ENCODE measurements around the gene PSMA1.
A peak's percentile ranks its signal among the peaks of the same experiment; 100 is the strongest.
"Not testable (repeated sequence)": the region's sequence is repeated elsewhere in the genome, so short reads cannot be mapped to it uniquely, and the experiment has no call there.

The PSMA1 gene

DNA sequence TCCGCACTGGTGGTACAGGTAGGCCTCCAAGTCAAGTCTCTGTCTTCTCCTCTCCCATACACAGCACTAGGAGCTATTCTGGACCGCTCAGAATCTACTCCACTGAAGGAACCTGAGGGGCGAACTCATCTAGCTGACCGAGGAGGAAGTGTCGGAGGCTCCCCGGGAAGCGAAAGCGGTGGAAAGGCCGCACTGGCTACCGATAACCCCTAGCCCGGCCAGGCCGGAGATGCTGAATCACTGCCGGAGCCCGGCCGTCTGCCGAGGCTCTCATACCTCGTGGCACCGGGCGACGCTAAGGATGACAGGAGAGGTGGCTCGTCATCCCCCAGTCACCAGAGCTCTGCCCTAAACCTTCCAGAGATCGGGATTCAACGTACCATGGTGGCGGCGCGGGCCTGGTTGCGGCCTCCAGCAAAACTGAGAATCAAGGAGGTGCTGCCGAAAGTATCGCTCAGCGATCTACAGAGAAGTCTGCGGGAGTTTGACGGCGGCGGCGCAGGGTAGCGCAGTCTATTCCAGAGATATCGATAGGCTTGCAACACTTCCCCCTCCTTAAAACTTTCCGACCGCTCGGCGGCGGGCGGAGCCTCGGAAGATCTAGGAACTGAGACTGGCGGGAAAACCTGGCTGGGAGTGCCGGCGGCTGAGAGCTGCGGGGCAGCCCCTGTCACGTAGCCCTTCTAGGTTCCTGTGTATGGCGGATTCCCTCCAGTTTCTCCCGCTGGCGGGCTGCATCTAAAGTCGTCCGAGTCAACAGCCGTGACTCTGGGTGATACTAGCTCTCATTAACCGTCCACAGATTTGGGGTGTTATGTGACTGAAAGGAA, at the start of gene PSMA1:
Gene PSMA1, minus strand, starts transcription at position 470 of the 830 bp plus-strand sequence. Its CDS starts 87 bp downstream, at position 383.
- DNase-seq (ENCODE audit: low read depth), result peak; percentile 88

DNA sequence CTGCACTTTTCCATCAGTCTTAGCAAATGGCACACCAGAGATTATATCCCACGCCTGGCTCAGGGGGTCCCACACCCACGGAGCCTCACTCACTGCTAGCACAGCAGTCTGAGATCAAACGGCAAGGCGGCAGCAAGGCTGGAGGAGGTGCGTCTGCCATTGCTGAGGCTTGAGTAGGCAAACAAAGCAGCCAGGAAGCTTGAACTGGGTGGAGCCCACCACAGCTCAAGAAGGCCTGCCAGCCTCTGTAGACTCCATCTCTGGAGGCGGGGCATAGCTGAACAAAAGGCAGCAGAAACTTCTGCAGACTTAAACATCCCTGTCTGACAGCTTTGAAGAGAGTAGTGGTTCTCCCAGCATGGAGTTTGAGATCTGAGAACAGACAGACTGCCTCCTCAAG, 49.3 kb upstream of the PSMA1 start:
- DNase-seq (ENCODE audit: low read depth), result peak; percentile 21

DNA sequence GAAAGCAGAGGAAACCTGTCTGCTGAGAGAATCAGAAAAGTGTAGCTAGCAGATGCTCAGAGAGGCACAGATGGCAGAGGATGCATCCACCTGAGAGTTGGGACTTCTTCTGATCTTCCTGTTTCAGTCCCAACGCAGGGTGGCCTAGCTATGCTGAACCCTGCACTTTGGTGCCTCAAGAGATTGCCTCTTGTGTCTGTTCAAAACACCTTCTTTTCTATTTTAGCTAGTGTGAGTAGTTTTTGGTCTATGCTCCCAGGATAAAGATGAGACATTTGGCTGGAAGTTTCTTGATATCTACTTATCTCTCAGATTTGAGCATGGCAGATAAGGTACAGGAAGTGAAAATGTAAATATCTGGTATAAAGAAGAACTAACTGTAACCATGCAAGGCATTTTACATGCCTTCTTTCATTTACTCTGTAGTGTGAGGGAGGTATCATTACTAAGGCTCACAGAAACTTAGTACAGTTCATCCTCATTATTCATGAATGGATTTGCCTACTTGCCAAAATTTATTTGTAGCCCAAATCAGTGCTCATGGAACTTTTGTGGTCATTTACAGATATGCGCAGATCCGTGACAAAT, 47.0 kb upstream of the PSMA1 start:
- DNase-seq (ENCODE audit: low read depth), result no peak

GRCh38 chr11:14566331-14567063, 46.3 kb upstream of the PSMA1 start:
- no peak for DNase-seq (ENCODE audit: low read depth)

DNA sequence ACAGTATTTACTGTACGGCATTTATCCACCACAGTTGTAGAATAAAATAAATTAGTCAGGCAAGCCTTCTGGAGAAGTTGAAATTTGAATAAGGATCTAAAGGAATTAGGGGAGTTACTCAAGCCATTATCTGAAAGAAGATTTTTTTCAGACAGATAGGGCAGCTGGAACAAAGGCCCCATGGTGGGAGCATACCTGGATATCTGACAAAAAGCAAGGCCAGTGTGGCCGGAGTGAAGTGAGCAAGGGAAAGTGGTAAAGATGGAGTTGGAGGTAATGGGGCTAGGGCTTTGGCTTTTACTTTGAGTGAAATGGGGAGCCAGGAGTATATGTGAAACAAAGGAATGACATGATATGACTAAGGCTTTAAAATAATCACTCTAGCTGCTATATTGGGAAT, 45.7 kb upstream of the PSMA1 start:
- DNase-seq (ENCODE audit: low read depth), result no peak

- no peak for DNase-seq (ENCODE audit: low read depth)
Measured at GRCh38 chr11:14555818-14556217, 35.6 kb upstream of the PSMA1 start.

DNA sequence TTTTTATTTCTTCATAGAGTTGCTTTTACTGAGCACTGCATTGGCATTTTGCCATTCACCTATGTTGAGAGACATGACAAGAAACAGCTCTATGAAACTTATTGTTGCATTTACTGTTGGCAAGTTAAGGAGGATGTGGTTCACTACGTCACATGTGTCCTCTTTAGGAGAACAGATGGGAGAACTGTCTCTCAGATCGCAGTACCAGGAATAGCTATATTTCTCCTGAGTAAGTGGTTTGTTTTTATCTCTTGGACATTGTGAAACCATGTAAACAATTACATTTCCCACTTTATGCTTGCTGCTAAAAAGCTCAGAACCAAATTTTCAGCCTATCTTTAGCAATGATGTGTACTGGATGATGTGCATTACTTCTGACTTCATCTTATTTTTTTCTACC, 34.8 kb upstream of the PSMA1 start:
- no peak for DNase-seq (ENCODE audit: low read depth)

- DNase-seq (ENCODE audit: low read depth), result no peak
Measured at GRCh38 chr11:14552089-14552488, 31.9 kb upstream of the PSMA1 start.

DNA sequence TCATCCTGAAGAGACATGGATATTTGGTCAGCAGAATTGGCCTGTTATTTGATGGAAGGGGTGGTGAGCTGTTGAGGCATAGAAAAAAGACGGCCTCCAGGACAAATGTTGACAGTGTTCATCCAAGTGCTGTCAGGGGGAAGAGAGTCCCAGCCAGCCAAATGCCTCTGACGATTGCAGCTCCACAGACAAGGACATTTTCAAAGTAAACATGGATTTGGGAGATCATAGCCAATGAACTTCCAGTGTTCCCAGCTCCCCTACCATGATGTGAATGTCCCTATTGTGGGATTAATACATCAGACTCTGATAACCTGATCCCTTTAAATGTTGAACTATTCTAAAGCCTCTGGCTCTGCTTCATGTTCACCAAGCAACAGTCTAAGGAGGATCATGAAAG, 31.2 kb upstream of the PSMA1 start:
- no peak for DNase-seq (ENCODE audit: low read depth)

DNA sequence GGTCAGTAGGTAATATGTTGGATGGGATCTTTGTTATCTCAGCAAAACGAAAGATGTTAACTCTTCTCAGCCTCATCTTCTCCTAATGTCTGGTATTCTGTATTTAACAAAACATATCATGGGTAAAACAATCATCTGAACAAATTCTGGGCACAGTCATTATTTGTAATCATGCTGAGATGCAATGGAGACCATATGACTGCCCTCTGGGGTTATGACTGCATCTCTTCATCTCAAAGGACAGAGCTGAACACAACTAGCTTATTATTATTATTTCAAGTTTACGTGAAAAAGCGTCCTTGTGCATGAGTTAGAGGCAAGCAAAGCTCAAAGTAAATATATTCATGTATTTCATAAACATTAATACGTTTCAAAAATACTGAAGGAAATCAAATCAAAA, 29.7 kb upstream of the PSMA1 start:
- no peak for DNase-seq (ENCODE audit: low read depth)

DNA sequence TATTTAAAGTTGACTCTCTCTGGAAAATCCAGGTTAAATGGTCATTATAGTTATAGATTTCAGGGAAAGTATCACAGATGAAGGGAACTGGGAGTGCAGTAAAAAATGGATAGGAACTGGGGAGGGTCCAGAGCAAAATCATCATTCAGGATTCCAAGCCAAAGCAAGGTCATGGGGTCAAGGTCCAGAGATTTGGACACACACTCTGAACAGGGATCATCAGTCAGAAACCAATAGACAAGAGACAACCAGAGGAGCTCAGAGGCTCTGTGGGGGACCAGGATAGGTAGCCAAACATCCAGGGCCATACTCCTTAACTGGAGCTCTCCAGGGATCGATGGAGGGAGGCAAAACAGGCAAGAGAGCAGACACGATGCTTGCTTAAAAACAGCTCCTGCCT, 27.3 kb upstream of the PSMA1 start:
- no peak for DNase-seq (ENCODE audit: low read depth)

- DNase-seq (ENCODE audit: low read depth), result no peak
Measured at GRCh38 chr11:14546672-14547071, 26.5 kb upstream of the PSMA1 start.

- DNase-seq (ENCODE audit: low read depth), result no peak
Measured at GRCh38 chr11:14544611-14545010, 24.4 kb upstream of the PSMA1 start.

DNA sequence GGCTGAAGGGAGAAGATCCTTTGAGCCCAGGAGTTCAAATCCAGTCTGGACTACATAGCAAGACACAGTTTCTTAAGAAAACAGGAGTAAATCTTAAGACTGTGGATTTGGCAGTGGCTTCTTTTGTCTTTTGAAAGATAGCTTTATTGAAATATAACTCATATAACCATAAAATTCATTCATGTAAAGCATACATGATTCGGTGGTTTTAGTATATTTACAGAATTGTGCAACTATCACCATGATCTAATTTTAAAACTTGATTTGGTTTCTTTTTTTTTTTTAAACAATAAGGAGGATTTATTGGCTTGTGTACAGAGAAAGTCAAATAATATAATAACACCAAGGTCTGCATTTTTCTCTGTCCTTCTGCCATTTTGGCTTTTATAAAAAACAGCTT, 23.1 kb upstream of the PSMA1 start:
- DNase-seq (ENCODE audit: low read depth), result no peak

DNA sequence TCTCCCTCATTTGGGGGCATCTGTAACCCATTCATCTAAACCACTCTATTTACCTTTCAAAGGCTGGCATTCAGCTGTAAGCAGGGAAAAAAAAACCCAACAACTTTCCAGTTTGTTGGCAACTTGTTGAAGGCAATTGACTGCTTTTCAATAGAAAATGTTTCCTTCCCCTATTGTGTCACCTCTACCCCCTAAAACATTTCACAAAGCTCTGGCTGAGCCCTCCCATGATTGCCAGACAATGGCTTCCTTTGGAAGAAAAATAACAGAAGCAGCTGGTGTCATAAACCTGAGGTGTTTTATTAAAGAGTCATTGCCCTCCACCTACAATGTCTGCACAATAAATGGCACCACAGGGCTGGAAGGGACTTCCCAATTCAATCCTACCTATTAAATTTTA, 22.1 kb upstream of the PSMA1 start:
- DNase-seq (ENCODE audit: low read depth), result no peak

DNA sequence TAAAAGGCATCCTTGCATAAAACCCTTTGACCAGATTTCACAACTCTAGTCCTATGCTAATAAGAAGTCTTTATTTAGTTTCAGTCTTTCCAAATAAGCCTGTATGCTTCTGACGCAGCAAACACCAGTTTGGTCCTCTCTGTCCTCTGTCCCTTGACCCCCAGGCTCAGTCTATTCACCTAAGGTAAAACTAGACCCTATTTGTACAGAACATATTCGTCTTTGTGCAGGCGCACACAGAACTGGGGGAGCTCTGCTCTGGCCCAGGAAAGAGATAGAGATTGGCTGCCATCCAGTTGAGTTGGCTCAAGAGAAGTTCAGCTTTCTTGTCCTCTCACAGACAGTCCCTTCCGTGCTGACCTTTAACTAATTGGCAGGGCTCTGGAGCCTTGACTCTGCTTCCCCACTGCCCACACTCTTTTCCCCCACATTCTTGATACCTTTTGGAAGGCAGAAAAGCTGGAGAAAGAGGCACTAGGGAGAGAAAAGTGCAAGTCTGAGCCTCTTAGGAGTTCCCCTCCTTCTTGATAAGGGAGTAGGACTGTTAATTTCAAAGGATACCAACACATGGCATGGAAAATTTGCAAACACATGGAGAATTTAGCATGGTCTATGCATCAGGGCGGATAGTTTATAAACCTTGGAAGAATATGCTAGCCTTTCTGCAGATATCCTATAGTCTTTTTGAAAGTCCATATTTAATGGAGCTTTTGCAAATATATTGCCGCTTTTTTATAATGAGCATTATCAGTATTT, 21.2 kb upstream of the PSMA1 start:
- no peak for DNase-seq (ENCODE audit: low read depth)

GRCh38 chr11:14539982-14540421, 19.8 kb upstream of the PSMA1 start:
- no peak for DNase-seq (ENCODE audit: low read depth)

DNA sequence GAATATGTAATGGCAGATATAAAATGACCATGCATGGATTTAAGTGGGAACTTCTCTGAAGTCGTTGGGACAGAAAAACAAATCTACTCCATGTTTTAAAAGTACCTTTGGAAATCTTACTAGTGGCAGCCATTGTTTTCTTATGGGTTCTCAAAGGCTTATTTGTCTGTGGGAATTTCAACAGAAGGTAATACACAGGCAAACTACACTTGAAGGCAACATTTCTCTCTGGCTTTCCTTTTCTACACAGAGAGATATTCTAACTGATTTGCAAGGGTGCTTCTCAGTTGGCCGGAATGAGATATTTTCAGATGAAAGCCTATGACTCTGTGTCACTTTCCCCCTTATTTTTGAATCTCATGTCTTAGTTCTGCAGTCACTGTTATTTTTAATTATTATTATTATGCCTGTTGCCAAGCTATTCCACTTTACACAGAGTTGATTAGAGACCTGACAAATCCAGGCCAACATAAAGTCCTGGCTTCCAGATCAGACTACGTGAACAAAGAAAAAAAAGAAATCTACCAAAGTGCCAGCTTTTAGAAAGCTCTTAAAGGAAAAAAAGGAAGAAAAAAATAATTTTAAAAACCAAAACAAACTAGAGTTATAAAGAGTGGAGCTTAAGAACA, 18.9 kb upstream of the PSMA1 start:
- DNase-seq (ENCODE audit: low read depth), result no peak

DNA sequence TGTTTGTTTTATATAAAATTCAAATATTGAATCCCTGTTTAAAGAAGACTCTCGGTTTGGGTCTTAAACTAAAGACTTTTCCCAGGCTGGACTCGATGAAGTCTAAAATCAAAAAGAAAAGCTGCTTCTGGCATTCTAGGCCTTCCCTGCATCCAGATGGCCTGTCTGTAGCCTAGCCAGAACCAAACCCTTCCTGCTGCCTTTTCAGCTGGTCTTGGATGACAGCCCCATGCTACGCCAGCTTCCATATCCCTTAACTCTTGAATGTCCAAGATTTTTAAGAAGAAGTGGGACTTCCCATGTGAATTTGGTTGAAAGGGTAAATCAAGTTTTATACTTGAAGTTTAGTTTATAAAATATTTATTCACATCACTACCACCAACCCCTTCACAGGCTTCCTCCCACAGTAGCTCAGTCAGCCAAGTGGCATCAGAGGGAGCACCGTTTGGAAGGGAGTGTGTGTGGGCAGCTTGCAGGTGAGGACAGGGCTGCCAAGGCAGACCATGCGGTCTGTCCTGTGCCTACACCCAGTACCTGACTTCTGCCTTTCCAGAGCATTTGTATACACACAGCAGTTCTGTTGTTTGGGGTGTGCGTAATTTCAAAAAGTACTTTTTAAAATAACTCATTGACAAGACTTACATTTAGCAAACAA, 18.2 kb upstream of the PSMA1 start:
- no peak for DNase-seq (ENCODE audit: low read depth)

DNA sequence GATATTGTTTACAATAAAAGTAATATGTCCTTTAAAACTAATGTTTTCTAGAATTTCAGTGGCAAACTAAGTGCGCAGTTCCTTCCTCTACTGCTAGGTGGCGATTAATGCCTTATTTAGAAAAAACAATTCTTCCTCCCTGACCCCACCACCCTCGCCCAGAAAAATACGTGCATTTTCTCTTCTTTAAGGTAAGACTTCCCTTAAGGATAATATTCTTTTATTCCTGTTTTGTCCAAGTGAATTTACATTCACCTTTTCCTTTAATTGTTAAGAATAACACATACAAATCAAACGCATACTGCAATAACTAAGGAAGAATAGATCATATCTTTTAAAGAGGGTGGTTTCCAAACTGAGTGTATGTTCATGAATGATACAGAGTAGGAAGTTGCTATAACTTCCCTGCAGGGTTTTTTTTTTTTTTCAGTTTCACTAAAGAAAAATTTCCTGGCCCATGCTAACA, 17.0 kb upstream of the PSMA1 start:
- no peak for DNase-seq (ENCODE audit: low read depth)

DNA sequence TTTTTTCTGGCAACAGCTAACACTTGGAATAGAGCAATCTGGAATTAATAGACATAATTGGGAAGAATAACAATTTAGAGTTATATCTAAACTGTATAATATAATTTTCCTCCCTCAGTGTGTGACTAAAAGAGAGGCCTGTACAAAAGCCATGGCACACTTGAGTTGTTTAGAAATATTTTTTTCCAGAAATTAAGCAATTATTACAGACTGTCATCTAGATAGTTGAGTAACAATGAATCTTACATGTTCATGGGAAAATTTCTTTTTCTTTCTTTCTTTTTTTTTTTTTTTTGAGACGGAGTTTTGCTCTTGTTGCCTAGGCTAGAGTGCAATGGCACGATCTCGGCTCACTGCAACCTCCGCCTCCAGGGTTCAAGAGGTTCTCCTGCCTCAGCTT, 15.0 kb upstream of the PSMA1 start:
- DNase-seq (ENCODE audit: low read depth), result not testable (repeated sequence)

Measured in T-helper 22 cell (primary cell).